C4-2B (cell line): ENCODE data around the gene NAP1L2.
"Not testable (repeated sequence)": the region's sequence is repeated elsewhere in the genome, so short reads cannot be mapped to it uniquely, and the experiment has no call there.

ENCODE experiments used
- H3K27ac ChIP-seq: fragments of 450-650 bp; 2 replicates; pipeline ENCODE4 v1.5.1; 2017
- ZFX ChIP-seq: fragments of 450-650 bp; IDR thresholded peaks from 2 replicates; pipeline ENCODE4 v1.6.1; 2017
- TF ChIP-seq, protein P1 (sequence below): fragments of 450-650 bp; conservative IDR thresholded peaks from 2 replicates; pipeline ENCODE4 v1.5.1; 2017; ENCODE audit warnings: mild to moderate bottlenecking

The NAP1L2 gene

DNA sequence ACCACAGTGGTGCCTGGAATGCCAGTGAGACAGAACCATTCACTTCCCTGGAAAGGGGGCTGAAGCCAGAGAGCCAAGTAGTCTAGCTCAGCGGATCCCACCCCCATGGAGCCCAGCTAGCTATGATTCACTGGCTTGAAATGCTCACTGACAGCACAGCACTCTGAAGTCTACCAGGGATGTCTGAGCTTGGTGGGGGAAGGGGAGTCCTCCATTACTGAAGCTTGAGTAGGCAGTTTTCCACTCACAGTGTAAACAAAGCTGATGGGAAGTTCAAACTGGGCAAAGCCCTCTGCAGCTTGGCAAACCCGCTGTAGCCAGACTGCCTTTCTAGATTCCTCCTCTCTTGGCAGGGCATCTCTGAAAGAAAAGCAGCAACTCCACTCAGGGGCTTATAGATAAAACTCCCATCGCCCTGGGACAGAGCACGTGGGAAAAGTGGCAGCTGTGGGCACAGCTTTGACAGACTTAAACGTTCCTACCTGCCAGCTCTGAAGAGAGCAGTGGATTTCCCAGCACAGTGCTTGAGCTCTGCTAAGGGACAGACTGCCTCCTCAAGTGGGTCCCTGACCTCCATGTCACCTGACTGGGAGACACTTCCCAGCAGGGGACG is 32.0 kb downstream of the NAP1L2 start:
- H3K27ac ChIP-seq, result peak overlapping the region; percentile 46; the same call in 1 of the 2 replicates
- no peak for TF ChIP-seq ZFX
- TF ChIP-seq, protein P1, sequence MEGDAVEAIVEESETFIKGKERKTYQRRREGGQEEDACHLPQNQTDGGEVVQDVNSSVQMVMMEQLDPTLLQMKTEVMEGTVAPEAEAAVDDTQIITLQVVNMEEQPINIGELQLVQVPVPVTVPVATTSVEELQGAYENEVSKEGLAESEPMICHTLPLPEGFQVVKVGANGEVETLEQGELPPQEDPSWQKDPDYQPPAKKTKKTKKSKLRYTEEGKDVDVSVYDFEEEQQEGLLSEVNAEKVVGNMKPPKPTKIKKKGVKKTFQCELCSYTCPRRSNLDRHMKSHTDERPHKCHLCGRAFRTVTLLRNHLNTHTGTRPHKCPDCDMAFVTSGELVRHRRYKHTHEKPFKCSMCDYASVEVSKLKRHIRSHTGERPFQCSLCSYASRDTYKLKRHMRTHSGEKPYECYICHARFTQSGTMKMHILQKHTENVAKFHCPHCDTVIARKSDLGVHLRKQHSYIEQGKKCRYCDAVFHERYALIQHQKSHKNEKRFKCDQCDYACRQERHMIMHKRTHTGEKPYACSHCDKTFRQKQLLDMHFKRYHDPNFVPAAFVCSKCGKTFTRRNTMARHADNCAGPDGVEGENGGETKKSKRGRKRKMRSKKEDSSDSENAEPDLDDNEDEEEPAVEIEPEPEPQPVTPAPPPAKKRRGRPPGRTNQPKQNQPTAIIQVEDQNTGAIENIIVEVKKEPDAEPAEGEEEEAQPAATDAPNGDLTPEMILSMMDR, result no peak

DNA sequence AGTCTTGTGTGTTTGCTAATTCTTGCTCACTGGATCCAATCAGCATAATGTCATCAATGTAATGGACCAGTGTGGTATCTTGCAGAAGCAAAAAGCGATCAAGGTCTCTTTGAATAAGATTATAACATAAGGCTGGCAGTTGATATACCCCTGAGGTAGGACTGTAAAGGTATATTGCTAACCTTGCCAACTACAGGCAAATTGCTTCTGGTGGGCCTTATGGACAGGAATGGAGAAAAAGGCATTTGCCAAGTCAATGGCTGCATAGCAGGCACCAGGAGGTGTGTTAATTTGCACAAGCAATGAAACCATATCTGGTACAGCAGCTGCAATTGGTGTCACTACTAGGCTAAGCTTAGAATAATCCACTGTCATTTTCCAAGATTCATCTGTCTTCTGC is 45.7 kb downstream of the NAP1L2 start:
- not testable (repeated sequence) for H3K27ac ChIP-seq
